ENCODE results near the gene MINDY3.
A peak's percentile ranks its signal among the peaks of the same experiment; 100 is the strongest.

The MINDY3 gene

DNA sequence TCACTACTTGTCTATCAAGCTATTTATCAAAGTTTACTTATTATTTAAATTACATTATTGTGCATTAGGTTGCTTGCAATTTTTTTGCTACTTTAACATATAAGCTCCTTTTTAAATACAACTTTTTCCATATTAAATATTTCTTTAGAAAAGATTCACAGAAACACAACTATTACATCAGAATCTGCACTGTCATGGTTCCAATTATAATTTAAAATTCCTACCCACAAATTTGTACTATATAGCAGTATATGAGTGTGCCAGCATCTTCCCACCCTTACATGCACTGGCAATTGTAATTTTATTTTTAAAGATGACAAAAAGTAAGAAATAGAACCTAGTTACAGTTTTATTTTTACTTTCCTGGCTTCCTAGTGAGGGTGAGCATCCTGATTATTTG is 15.8 kb downstream of the MINDY3 start:
- ChIA-PET POLR2A (no interaction called here), CTCF (no interaction called here)
- Histone ChIP-seq H3K27ac (ENCODE audit: extremely low read depth, low read depth, low read length) (no peak overlapping the region), H3K36me3 (ENCODE audit: control insufficient read depth in 2 of 2, insufficient read depth in 1 of 2, low read length in 2 of 2) (peaks cover 4 to 9% of the 10 kb centered on the region in 2 experiments; a peak in 2 of 3 replicates), H3K9me3 (ENCODE audit: control insufficient read depth, insufficient read depth, low read depth, low read length) (no peaks in the 10 kb centered on the region), H3K4me3 (ENCODE audit: low read depth, low read length) (no peak overlapping the region), H3K4me1 (ENCODE audit: control insufficient read depth, insufficient read depth, low read length) (peaks cover 13% of the 10 kb centered on the region)
- TF ChIP-seq ZNF366 (tag by site-specific recombination; conservative IDR thresholded peaks at IDR 0.05): no peak
- TF ChIP-seq ZNF202 (tag by site-specific recombination; IDR thresholded peaks at IDR 0.05; ENCODE audit: borderline replicate concordance): no peak

- H3K4me3 ChIP-seq (ENCODE audit: low read depth, low read length): no peak overlapping the region
- TF ChIP-seq, protein P1, sequence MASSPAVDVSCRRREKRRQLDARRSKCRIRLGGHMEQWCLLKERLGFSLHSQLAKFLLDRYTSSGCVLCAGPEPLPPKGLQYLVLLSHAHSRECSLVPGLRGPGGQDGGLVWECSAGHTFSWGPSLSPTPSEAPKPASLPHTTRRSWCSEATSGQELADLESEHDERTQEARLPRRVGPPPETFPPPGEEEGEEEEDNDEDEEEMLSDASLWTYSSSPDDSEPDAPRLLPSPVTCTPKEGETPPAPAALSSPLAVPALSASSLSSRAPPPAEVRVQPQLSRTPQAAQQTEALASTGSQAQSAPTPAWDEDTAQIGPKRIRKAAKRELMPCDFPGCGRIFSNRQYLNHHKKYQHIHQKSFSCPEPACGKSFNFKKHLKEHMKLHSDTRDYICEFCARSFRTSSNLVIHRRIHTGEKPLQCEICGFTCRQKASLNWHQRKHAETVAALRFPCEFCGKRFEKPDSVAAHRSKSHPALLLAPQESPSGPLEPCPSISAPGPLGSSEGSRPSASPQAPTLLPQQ (tag by site-specific recombination; IDR thresholded peaks at IDR 0.05): no peak
- TF ChIP-seq, protein P2, sequence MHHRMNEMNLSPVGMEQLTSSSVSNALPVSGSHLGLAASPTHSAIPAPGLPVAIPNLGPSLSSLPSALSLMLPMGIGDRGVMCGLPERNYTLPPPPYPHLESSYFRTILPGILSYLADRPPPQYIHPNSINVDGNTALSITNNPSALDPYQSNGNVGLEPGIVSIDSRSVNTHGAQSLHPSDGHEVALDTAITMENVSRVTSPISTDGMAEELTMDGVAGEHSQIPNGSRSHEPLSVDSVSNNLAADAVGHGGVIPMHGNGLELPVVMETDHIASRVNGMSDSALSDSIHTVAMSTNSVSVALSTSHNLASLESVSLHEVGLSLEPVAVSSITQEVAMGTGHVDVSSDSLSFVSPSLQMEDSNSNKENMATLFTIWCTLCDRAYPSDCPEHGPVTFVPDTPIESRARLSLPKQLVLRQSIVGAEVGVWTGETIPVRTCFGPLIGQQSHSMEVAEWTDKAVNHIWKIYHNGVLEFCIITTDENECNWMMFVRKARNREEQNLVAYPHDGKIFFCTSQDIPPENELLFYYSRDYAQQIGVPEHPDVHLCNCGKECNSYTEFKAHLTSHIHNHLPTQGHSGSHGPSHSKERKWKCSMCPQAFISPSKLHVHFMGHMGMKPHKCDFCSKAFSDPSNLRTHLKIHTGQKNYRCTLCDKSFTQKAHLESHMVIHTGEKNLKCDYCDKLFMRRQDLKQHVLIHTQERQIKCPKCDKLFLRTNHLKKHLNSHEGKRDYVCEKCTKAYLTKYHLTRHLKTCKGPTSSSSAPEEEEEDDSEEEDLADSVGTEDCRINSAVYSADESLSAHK (tag by site-specific recombination; IDR thresholded peaks at IDR 0.05): peak; percentile 55
- POLR2A ChIA-PET: no interaction called here
- peaks cover 7 to 9% of the 10 kb centered on the region in 2 experiments; a peak in 2 of 3 replicates for H3K36me3 ChIP-seq (ENCODE audit: control insufficient read depth in 2 of 2, insufficient read depth in 1 of 2, low read length in 2 of 2)
- no peaks in the 10 kb centered on the region for H3K9me3 ChIP-seq (ENCODE audit: control insufficient read depth, insufficient read depth, low read depth, low read length)
- peaks cover 13% of the 10 kb centered on the region for H3K4me1 ChIP-seq (ENCODE audit: control insufficient read depth, insufficient read depth, low read length)
- CTCF ChIA-PET: interaction anchor here (0.5 kb wide), 2 partner anchors 14 to 122 kb away, joined by 3 read pairs; no protein-coding TSS in a partner anchor
- no peak overlapping the region for H3K27ac ChIP-seq (ENCODE audit: extremely low read depth, low read depth, low read length)
Measured at GRCh38 chr10:15843695-15844094, 16.6 kb downstream of the MINDY3 start.

GRCh38 chr10:15842556-15843169 is 17.6 kb downstream of the MINDY3 start:
- H3K4me3 ChIP-seq (ENCODE audit: low read depth, low read length): no peak overlapping the region
- TF ChIP-seq GLI2 (tag by site-specific recombination; IDR thresholded peaks at IDR 0.05; ENCODE audit: borderline replicate concordance, low read depth) (no peak), ZIC2 (tag by site-specific recombination; IDR thresholded peaks at IDR 0.05) (no peak), ZNF24 (tag by site-specific recombination; IDR thresholded peaks at IDR 0.05) (no peak), ZNF514 (tag by site-specific recombination; IDR thresholded peaks at IDR 0.05) (no peak), ZNF549 (tag by site-specific recombination; IDR thresholded peaks at IDR 0.05) (no peak), ZNF423 (tag by site-specific recombination; IDR thresholded peaks at IDR 0.05) (no peak)
- TF ChIP-seq, protein P3, sequence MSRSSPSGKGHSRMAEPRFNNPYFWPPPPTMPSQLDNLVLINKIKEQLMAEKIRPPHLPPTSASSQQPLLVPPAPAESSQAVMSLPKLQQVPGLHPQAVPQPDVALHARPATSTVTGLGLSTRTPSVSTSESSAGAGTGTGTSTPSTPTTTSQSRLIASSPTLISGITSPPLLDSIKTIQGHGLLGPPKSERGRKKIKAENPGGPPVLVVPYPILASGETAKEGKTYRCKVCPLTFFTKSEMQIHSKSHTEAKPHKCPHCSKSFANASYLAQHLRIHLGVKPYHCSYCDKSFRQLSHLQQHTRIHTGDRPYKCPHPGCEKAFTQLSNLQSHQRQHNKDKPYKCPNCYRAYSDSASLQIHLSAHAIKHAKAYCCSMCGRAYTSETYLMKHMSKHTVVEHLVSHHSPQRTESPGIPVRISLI (tag by site-specific recombination; IDR thresholded peaks at IDR 0.05): peak; percentile 64; the same call in 1 of the 2 replicates
- H3K9me3 ChIP-seq (ENCODE audit: control insufficient read depth, insufficient read depth, low read depth, low read length): no peaks in the 10 kb centered on the region
- peaks cover 7 to 9% of the 10 kb centered on the region in 2 experiments; a peak in 2 of 3 replicates for H3K36me3 ChIP-seq (ENCODE audit: control insufficient read depth in 2 of 2, insufficient read depth in 1 of 2, low read length in 2 of 2)
- no peak overlapping the region for H3K27ac ChIP-seq (ENCODE audit: extremely low read depth, low read depth, low read length)
- ChIA-PET CTCF (interaction anchor here (0.5 to 0.6 kb wide), 2 partner anchors 121 to 415 kb away, joined by 3 read pairs; no protein-coding TSS in a partner anchor), POLR2A (no interaction called here)
- H3K4me1 ChIP-seq (ENCODE audit: control insufficient read depth, insufficient read depth, low read length): peaks cover 13% of the 10 kb centered on the region

GRCh38 chr10:15841696-15842095 is 18.6 kb downstream of the MINDY3 start:
- peaks cover 13% of the 10 kb centered on the region for H3K4me1 ChIP-seq (ENCODE audit: control insufficient read depth, insufficient read depth, low read length)
- ChIA-PET CTCF (interaction anchor here (0.6 kb wide), 1 partner anchor 1677 kb away, joined by 4 read pairs; no protein-coding TSS in a partner anchor), POLR2A (no interaction called here)
- no peaks in the 10 kb centered on the region for H3K9me3 ChIP-seq (ENCODE audit: control insufficient read depth, insufficient read depth, low read depth, low read length)
- H3K4me3 ChIP-seq (ENCODE audit: low read depth, low read length): no peak overlapping the region
- H3K27ac ChIP-seq (ENCODE audit: extremely low read depth, low read depth, low read length): no peak overlapping the region
- peaks cover 5 to 7% of the 10 kb centered on the region in 2 experiments; a peak in 2 of 3 replicates for H3K36me3 ChIP-seq (ENCODE audit: control insufficient read depth in 2 of 2, insufficient read depth in 1 of 2, low read length in 2 of 2)
- TF ChIP-seq KLF10 (tag by site-specific recombination; IDR thresholded peaks at IDR 0.05): no peak
- no peak for TF ChIP-seq ZNF664 (tag by site-specific recombination; IDR thresholded peaks at IDR 0.05)
- TF ChIP-seq ZNF529 (tag by site-specific recombination; IDR thresholded peaks at IDR 0.05; ENCODE audit: insufficient replicate concordance): no peak
- no peak for TF ChIP-seq KLF8 (tag by site-specific recombination; IDR thresholded peaks at IDR 0.05)
- TF ChIP-seq ZNF629 (tag by site-specific recombination; IDR thresholded peaks at IDR 0.05): no peak
- TF ChIP-seq, protein P4, sequence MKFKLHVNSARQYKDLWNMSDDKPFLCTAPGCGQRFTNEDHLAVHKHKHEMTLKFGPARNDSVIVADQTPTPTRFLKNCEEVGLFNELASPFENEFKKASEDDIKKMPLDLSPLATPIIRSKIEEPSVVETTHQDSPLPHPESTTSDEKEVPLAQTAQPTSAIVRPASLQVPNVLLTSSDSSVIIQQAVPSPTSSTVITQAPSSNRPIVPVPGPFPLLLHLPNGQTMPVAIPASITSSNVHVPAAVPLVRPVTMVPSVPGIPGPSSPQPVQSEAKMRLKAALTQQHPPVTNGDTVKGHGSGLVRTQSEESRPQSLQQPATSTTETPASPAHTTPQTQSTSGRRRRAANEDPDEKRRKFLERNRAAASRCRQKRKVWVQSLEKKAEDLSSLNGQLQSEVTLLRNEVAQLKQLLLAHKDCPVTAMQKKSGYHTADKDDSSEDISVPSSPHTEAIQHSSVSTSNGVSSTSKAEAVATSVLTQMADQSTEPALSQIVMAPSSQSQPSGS (tag by site-specific recombination; IDR thresholded peaks at IDR 0.05; ENCODE audit: low read depth): no peak
- no peak for TF ChIP-seq TRIM28 (IDR thresholded peaks at IDR 0.05; ENCODE audit: borderline replicate concordance, low read length)
- TF ChIP-seq ZNF274 (IDR thresholded peaks at IDR 0.05; ENCODE audit: low read length): no peak
- TF ChIP-seq ZNF274 (tag by site-specific recombination; IDR thresholded peaks at IDR 0.05; ENCODE audit: borderline replicate concordance): no peak
- TF ChIP-seq ZNF560 (tag by site-specific recombination; IDR thresholded peaks at IDR 0.05; ENCODE audit: borderline replicate concordance): no peak
- TF ChIP-seq SALL2 (tag by site-specific recombination; IDR thresholded peaks at IDR 0.05; ENCODE audit: borderline replicate concordance): no peak

Data from HEK293 (cell line).